HG02938 (cell line): Measurements from ENCODE around the gene BICD1.
"Not testable (repeated sequence)": the region's sequence is repeated elsewhere in the genome, so short reads cannot be mapped to it uniquely, and the experiment has no call there.

Experiments used
- ATAC-seq: cut with Tn5 transposase; IDR thresholded peaks from one replicate; pipeline ENCODE4 v1.9.1; 2021; ENCODE audit warnings: mild to moderate bottlenecking, moderate library complexity; ENCODE audit not compliant: unreplicated experiment

BICD1 gene

GRCh38 chr12:32273063-32273522 is 166.4 kb downstream of the BICD1 start:
- ATAC-seq = peak; percentile 53

GRCh38 chr12:32273712-32274111 is 167.1 kb downstream of the BICD1 start:
- peak; percentile 78 for ATAC-seq

- no peak for ATAC-seq
Observed at GRCh38 chr12:32274665-32275064, 168.0 kb downstream of the BICD1 start.

GRCh38 chr12:32275520-32275919 is 168.9 kb downstream of the BICD1 start:
- ATAC-seq = not testable (repeated sequence)

- ATAC-seq = no peak
Observed at GRCh38 chr12:32277774-32278173, 171.1 kb downstream of the BICD1 start.

- ATAC-seq = no peak
Observed at GRCh38 chr12:32281098-32281497, 174.5 kb downstream of the BICD1 start.

- no peak for ATAC-seq
Observed at GRCh38 chr12:32284561-32284960, 177.9 kb downstream of the BICD1 start.

- ATAC-seq = no peak
Observed at GRCh38 chr12:32285021-32285420, 178.4 kb downstream of the BICD1 start.

GRCh38 chr12:32285489-32285888 is 178.8 kb downstream of the BICD1 start:
- no peak for ATAC-seq

- ATAC-seq = no peak
Observed at GRCh38 chr12:32290411-32290810, 183.8 kb downstream of the BICD1 start.

GRCh38 chr12:32292151-32292550 is 185.5 kb downstream of the BICD1 start:
- no peak for ATAC-seq

GRCh38 chr12:32293808-32294419 is 187.3 kb downstream of the BICD1 start:
- no peak for ATAC-seq

GRCh38 chr12:32296567-32296966 is 189.9 kb downstream of the BICD1 start:
- no peak for ATAC-seq

- ATAC-seq = no peak
Observed at GRCh38 chr12:32298917-32299316, 192.3 kb downstream of the BICD1 start.

GRCh38 chr12:32301216-32301615 is 194.6 kb downstream of the BICD1 start:
- no peak for ATAC-seq

GRCh38 chr12:32302218-32303173 is 195.8 kb downstream of the BICD1 start:
- peak; percentile 89 for ATAC-seq

GRCh38 chr12:32303174-32303549 is 196.5 kb downstream of the BICD1 start:
- ATAC-seq = no peak

GRCh38 chr12:32305163-32305562 is 198.5 kb downstream of the BICD1 start:
- no peak for ATAC-seq

- no peak for ATAC-seq
Observed at GRCh38 chr12:32307326-32307725, 200.7 kb downstream of the BICD1 start.

- no peak for ATAC-seq
Observed at GRCh38 chr12:32309811-32310736, 203.4 kb downstream of the BICD1 start.

GRCh38 chr12:32312049-32312670 is 205.5 kb downstream of the BICD1 start:
- ATAC-seq = no peak
